Keratinocyte (primary cell): ENCODE data around the gene TNIP1. TPM values are rescaled to one million over a fixed set of nuclear protein-coding genes. Genes with fewer than 3 reads are reported as not detected.

Experiments used
- DNase-seq: peaks from one replicate; pipeline ENCODE4 v3.0.0-alpha.2; 2011; ENCODE audit warnings: low read depth, missing footprints, low spot score
- FAIRE-seq: peaks from 2 replicates; lab custom pipeline; 2011; peaks lifted over from hg19 to GRCh38; lab: Jason Lieb, UNC
- H2AFZ ChIP-seq: 2 replicates; pipeline ENCODE4 v1.6.0; 2012; ENCODE audit warnings: low read length, control low read depth, inconsistent platforms; ENCODE audit not compliant: control insufficient read depth
- H3K27ac ChIP-seq: 2 replicates; pipeline ENCODE4 v1.5.1; 2011; ENCODE audit warnings: low read length; ENCODE audit not compliant: control insufficient read depth, insufficient read depth
- H3K27me3 ChIP-seq: 3 replicates; pipeline ENCODE4 v1.6.0; 2011; ENCODE audit warnings: low read length; ENCODE audit not compliant: control insufficient read depth, insufficient read depth; ENCODE audit errors: extremely low read depth
- H3K36me3 ChIP-seq, 2 experiments: 2 replicates in 1 of 2; 3 replicates in 1 of 2; pipeline ENCODE4 v1.5.1; 2011; ENCODE audit warnings: low read length in 2 of 2, mild to moderate bottlenecking in 1 of 2; ENCODE audit not compliant: control insufficient read depth in 2 of 2, insufficient read depth in 2 of 2; ENCODE audit errors: extremely low read depth in 1 of 2
- H3K4me1 ChIP-seq: 3 replicates; pipeline ENCODE4 v1.5.1; 2011; ENCODE audit warnings: low read length; ENCODE audit not compliant: control insufficient read depth, insufficient read depth; ENCODE audit errors: extremely low read depth
- H3K4me2 ChIP-seq: 3 replicates; pipeline ENCODE4 v1.6.0; 2011; ENCODE audit warnings: low read depth, low read length; ENCODE audit not compliant: control insufficient read depth, insufficient read depth; ENCODE audit errors: extremely low read depth
- H3K4me3 ChIP-seq, 3 experiments: fragments of 200-600 bp in 1 of 3; sonication (generic) in 1 of 3; 2 replicates in 2 of 3; 3 replicates in 1 of 3; pipeline ENCODE4 v1.5.1; 2011 to 2016; ENCODE audit warnings: low read length in 3 of 3, mild to moderate bottlenecking in 3 of 3, control low read depth in 2 of 3, inconsistent platforms in 1 of 3, low read depth in 1 of 3, mixed read lengths in 1 of 3, mixed run types in 1 of 3, moderate library complexity in 1 of 3; ENCODE audit not compliant: control insufficient read depth in 2 of 3, insufficient read depth in 2 of 3; ENCODE audit errors: extremely low read depth in 1 of 3
- H3K79me2 ChIP-seq: 2 replicates; pipeline ENCODE4 v1.6.0; 2012; ENCODE audit warnings: low read length; ENCODE audit not compliant: control insufficient read depth, insufficient read depth
- H3K9ac ChIP-seq: 3 replicates; pipeline ENCODE4 v1.6.0; 2011; ENCODE audit warnings: low read length; ENCODE audit not compliant: control insufficient read depth, insufficient read depth; ENCODE audit errors: extremely low read depth
- H3K9me1 ChIP-seq: 3 replicates; pipeline ENCODE4 v1.6.0; 2011; ENCODE audit warnings: low read length; ENCODE audit not compliant: control insufficient read depth, insufficient read depth; ENCODE audit errors: extremely low read depth
- H3K9me3 ChIP-seq: 2 replicates; pipeline ENCODE4 v1.5.1; 2012; ENCODE audit warnings: low read depth, low read length; ENCODE audit not compliant: control insufficient read depth
- H4K20me1 ChIP-seq: 3 replicates; pipeline ENCODE4 v1.6.0; 2011; ENCODE audit warnings: low read length; ENCODE audit not compliant: control insufficient read depth, insufficient read depth; ENCODE audit errors: extremely low read depth
- CTCF ChIP-seq, 3 experiments: IDR thresholded peaks in 1 of 3; conservative IDR thresholded peaks in 1 of 3; optimal IDR thresholded peaks in 1 of 3; 2 replicates in 2 of 3; 3 replicates in 1 of 3; pipeline versions ENCODE3 to v1.5.1; 2011; ENCODE audit warnings: low read length in 3 of 3, mild to moderate bottlenecking in 3 of 3, moderate library complexity in 2 of 3, control low read depth in 1 of 3, inconsistent platforms in 1 of 3; ENCODE audit not compliant: insufficient read depth in 2 of 3; ENCODE audit errors: extremely low read depth in 1 of 3
- EZH2 ChIP-seq: IDR thresholded peaks from one replicate; pipeline ENCODE4 v1.6.1; 2012; ENCODE audit warnings: inconsistent platforms, mild to moderate bottlenecking, low read length, moderate library complexity
- dilution Hi-C: fragments of 300-500 bp; cut with MboI; formaldehyde crosslinking; loops from one replicate; pipeline ENCODE4 v1.7.0; 2020; ENCODE audit warnings: low sequenced_read_pairs; ENCODE audit not compliant: extremely low pct_ligation_motif_present
- polyA plus RNA-seq, 5 experiments: library from polyadenylated mRNA; depleted of rRNA in 3 of 5; stranded (reverse) in 3 of 5; stranded (forward) in 1 of 5; unstranded in 1 of 5; fragments of >200 nt; gene quantifications; 1 replicate in 1 of 5; 2 replicates in 3 of 5; 3 replicates in 1 of 5; pipeline versions ENCODE4 v1.2.1 to v1.2.3, GENCODE V29; 2011 to 2012; ENCODE audit warnings: missing spikeins in 2 of 5, low read depth in 1 of 5, low replicate concordance in 1 of 5

The TNIP1 gene
- polyA plus RNA-seq, 1 donor (not counting 4 experiments of a cell fraction or from before 2014, with no cell fraction given) = 47.9 TPM

GRCh38 chr5:151104795-151105194 lies 24.0 kb upstream of the TNIP1 start:
- FAIRE-seq (no peak), DNase-seq (no peak)
- no peaks in the 10 kb centered on the region for H3K9me1 ChIP-seq
- H3K27me3 ChIP-seq = no peaks in the 10 kb centered on the region
- no peak overlapping the region for H3K9ac ChIP-seq
- no peak overlapping the region for H3K4me2 ChIP-seq
- H3K36me3 ChIP-seq = no peaks in the 10 kb centered on the region
- no peak overlapping the region for H3K4me3 ChIP-seq
- TF ChIP-seq EZH2 = no peak
- no peak for TF ChIP-seq CTCF (optimal IDR thresholded peaks at IDR 0.05 in 1 of 3, IDR thresholded peaks at IDR 0.05 in 1 of 3, conservative IDR thresholded peaks at IDR 0.05 in 1 of 3; ENCODE audit: extremely low read depth in 1 of 3, insufficient read depth in 2 of 3, low read length in 3 of 3)
- no peak overlapping the region for H3K27ac ChIP-seq
- dilution Hi-C loops = no loop called here
- no peaks in the 10 kb centered on the region for H4K20me1 ChIP-seq
- H3K4me1 ChIP-seq = no peaks in the 10 kb centered on the region
- no peaks in the 10 kb centered on the region for H3K79me2 ChIP-seq
- no peak overlapping the region for H2AFZ ChIP-seq
- no peaks in the 10 kb centered on the region for H3K9me3 ChIP-seq

DNA sequence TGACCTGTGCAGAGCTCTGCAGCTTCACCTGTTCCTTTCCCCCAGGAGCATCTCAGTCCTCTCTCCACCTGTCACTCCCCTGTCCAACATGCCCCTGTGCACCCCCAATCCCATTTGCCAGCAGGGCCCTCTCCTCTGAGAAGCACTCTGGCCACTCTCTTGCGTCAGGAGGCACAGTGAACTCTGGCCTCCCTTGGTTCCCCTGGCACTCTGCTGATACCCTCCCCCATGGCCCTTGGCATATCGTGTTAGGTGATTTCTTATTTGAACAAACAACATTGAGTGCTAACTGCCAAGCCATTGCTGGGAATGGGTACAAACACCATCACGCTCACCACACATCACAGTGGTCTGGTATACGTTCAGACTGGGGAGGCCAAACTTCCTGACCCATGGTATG lies 20.9 kb upstream of the TNIP1 start:
- no peak for FAIRE-seq

More for the DNA sequence above, 20.9 kb upstream of the TNIP1 start:
- H3K4me1 ChIP-seq = no peaks in the 10 kb centered on the region
- no peaks in the 10 kb centered on the region for H3K9me1 ChIP-seq
- DNase-seq = no peak
- no peaks in the 10 kb centered on the region for H3K36me3 ChIP-seq
- H3K27ac ChIP-seq = no peak overlapping the region
- H3K27me3 ChIP-seq = no peaks in the 10 kb centered on the region
- H3K4me3 ChIP-seq = no peak overlapping the region
- no peak overlapping the region for H3K9ac ChIP-seq
- no peaks in the 10 kb centered on the region for H4K20me1 ChIP-seq
- no peak overlapping the region for H3K4me2 ChIP-seq
- no peak for TF ChIP-seq CTCF (optimal IDR thresholded peaks at IDR 0.05 in 1 of 3, IDR thresholded peaks at IDR 0.05 in 1 of 3, conservative IDR thresholded peaks at IDR 0.05 in 1 of 3; ENCODE audit: extremely low read depth in 1 of 3, insufficient read depth in 2 of 3, low read length in 3 of 3)
- no peak for TF ChIP-seq EZH2
- no peaks in the 10 kb centered on the region for H3K79me2 ChIP-seq
- no peak overlapping the region for H2AFZ ChIP-seq
- dilution Hi-C loops = no loop called here
- H3K9me3 ChIP-seq = no peaks in the 10 kb centered on the region
